Thymus (tissue), 11 donors: ENCODE results near the gene IZUMO1. TPM values are rescaled to one million over a fixed set of nuclear protein-coding genes. Genes with fewer than 3 reads are reported as not detected.
"Not testable (repeated sequence)": the region's sequence is repeated elsewhere in the genome, so short reads cannot be mapped to it uniquely, and the experiment has no call there.

ENCODE experiments used
- DNase-seq, 9 donors: peaks; one replicate each; pipeline ENCODE4 v3.0.0-alpha.2; 2013; ENCODE audit warnings: low spot score in 9 of 9, low read depth in 6 of 9, missing footprints in 1 of 9
- H3K27ac ChIP-seq, 2 donors: one replicate each; pipeline ENCODE4 v1.5.1; 2013; ENCODE audit warnings: control low read depth in 1 of 2, low read depth in 1 of 2, low read length in 1 of 2, mild to moderate bottlenecking in 1 of 2, moderate library complexity in 1 of 2
- H3K27me3 ChIP-seq, 2 donors: one replicate each; pipeline ENCODE4 v1.5.1; 2013; ENCODE audit warnings: low read length in 1 of 2; ENCODE audit not compliant: control insufficient read depth in 2 of 2, insufficient read depth in 1 of 2
- H3K36me3 ChIP-seq, 2 donors: one replicate each; pipeline ENCODE4 v1.5.1; 2013; ENCODE audit warnings: low read length in 1 of 2, mild to moderate bottlenecking in 1 of 2, moderate library complexity in 1 of 2; ENCODE audit not compliant: control insufficient read depth in 2 of 2, insufficient read depth in 2 of 2
- H3K4me1 ChIP-seq, 2 donors: one replicate each; pipeline ENCODE4 v1.5.1; 2013; ENCODE audit warnings: low read length in 2 of 2; ENCODE audit not compliant: control insufficient read depth in 2 of 2, insufficient read depth in 2 of 2
- H3K4me3 ChIP-seq, 2 donors: one replicate each; pipeline ENCODE4 v1.5.1; 2013; ENCODE audit warnings: low read length in 2 of 2, control low read depth in 1 of 2, mild to moderate bottlenecking in 1 of 2
- H3K9me3 ChIP-seq, 2 donors: one replicate each; pipeline ENCODE4 v1.5.1; 2013; ENCODE audit warnings: low read length in 1 of 2, mild to moderate bottlenecking in 1 of 2; ENCODE audit not compliant: control insufficient read depth in 2 of 2, insufficient read depth in 1 of 2
- WGBS: extraction: QIAGEN DNeasy Blood & Tissue Kit; methylation state at CpG from one replicate; pipeline ENCODE4 v1.1.7; 2013; 5-methylcytosine and 5-hydroxymethylcytosine counted together
- polyA plus RNA-seq: library from polyadenylated mRNA; stranded (reverse); fragments of 200-250 nt; gene quantifications from one replicate; pipeline ENCODE4 v1.2.3, GENCODE V29; 2013
- total RNA-seq: library from RNA; stranded (reverse); fragments of 120-200 nt; gene quantifications from one replicate; pipeline ENCODE4 v1.2.4, GENCODE V29; 2013
- donor health status: healthy.

Gene IZUMO1
- total and polyA plus RNA-seq, 2 donors = 0.05 to 0.18 TPM

DNA sequence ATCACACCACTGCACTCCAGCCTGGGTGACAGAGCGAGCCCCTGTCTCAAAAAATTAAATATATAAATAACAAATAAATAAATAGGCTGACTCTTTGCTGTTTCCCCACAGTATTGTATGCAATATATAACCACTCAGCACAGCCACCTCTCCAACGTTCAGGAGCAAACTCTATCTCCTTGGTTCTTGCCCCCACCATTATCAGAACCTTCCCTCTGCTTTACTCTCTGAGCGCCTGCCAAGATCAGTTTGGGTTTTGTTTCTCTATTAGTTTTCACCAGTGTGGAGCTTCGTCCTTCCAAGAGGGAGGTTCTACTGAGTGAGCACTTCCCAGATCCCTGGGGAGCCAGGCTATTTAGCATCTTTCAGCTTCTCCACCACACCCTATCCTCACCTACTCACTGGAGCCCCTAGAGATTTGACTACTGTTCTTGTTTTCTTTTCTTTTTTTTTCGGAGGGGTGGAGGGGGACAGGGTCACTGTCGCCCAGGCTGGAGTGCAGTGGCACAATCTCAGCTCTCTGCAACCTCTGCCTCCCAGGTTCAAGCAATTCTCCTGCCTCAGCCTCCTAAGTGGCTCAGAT lies 21.6 kb upstream of the IZUMO1 start:
- not testable (repeated sequence) for H3K36me3 ChIP-seq, H3K27ac ChIP-seq
- WGBS = 60% methylated on average over 6 of the region's 6 CpGs

DNA sequence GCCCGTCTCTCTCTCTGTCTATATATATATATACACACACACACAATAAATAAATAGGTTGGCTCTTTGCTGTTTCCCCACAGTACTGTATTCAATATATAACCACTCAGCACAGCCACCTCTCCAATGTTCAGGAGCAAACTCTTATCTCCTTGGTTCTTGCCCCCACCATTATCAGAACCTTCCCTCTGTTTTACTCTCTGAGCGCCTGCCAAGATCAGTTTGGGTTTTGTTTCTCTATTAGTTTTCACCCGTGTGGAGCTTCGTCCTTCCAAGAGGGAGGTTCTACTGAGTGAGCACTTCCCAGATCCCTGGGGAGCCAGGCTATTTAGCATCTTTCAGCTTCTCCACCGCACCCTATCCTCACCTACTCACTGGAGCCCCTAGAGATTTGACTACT lies 19.1 kb upstream of the IZUMO1 start:
- H3K27ac ChIP-seq, H3K9me3 ChIP-seq, H3K4me1 ChIP-seq, H3K36me3 ChIP-seq, H3K4me3 ChIP-seq, DNase-seq: not testable (repeated sequence)
- peaks cover 0 to 35% of the 10 kb centered on the region in 2 donors for H3K27me3 ChIP-seq
- 74% methylated on average over 5 of the region's 5 CpGs for WGBS

More for the DNA sequence above, 21.6 kb upstream of the IZUMO1 start:
- not testable (repeated sequence) for DNase-seq, H3K4me3 ChIP-seq, H3K4me1 ChIP-seq, H3K9me3 ChIP-seq
- H3K27me3 ChIP-seq = peaks cover 0 to 18% of the 10 kb centered on the region in 2 donors

DNA sequence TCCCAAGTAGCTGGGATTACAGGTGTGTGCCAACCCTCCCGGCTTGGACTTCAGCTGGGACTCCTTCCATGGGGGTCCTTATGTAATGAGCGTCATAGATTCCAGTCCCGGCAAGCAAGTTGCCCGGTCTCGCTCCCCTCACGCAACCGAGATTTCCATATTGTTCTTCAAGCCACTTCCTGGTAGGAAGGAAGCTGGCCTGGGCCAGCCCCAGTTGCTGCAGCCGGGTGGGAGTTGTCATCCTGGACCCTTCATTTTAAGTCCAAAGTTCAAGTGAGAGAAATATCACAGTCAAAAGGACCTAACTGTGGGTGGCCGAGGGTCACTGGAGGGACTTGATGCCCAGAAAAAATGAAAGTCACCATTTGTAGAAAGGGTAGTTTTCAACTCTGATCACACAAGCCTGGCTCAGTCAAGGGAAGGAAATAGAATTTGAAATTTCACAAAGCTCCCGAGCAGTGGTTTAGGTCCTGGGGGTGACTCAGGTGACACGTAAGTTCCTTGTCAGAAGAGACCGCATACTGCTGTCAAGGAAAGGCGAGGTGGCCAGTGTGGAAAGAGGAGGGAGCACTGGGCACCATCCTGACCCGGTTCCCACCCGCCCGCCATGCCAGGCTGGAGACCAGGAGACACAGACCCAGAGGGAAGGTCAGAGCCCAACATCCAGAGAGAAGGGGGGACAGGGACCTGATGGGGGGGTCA lies 13.9 kb upstream of the IZUMO1 start:
- H3K36me3 ChIP-seq = no peaks in the 10 kb centered on the region
- H3K4me1 ChIP-seq = peaks cover 0 to 4% of the 10 kb centered on the region in 2 donors
- H3K27me3 ChIP-seq = peaks cover 0 to 47% of the 10 kb centered on the region in 2 donors
- H3K4me3 ChIP-seq = no peak overlapping the region
- no peak overlapping the region for H3K27ac ChIP-seq
- no peaks in the 10 kb centered on the region for H3K9me3 ChIP-seq
- no peak for DNase-seq
- WGBS = 50% methylated on average over 16 of the region's 16 CpGs

DNA sequence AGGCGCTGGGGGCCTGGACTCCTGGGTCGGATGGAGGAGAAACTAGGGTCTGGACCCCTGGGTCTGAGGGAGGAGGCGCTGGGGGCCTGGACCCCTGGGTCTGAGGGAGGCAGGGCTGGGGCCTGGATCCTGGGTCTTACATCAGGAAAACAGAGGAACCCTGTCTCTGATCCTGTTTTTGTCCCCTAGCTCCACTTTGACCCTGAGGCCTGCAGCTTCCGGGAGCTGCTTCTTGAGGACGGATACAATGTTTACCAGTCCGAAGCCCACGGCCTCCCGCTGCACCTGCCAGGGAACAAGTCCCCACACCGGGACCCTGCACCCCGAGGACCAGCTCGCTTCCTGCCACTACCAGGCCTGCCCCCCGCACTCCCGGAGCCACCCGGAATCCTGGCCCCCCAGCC lies 11.0 kb upstream of the IZUMO1 start:
- Histone ChIP-seq H3K4me1 (peaks cover 3 to 12% of the 10 kb centered on the region in 2 donors), H3K9me3 (no peaks in the 10 kb centered on the region), H3K27me3 (peaks cover 13 to 71% of the 10 kb centered on the region in 2 donors), H3K36me3 (no peaks in the 10 kb centered on the region), H3K27ac (no peak overlapping the region), H3K4me3 (no peak overlapping the region)
- WGBS = 93% methylated on average over 14 of the region's 14 CpGs
- no peak for DNase-seq

DNA sequence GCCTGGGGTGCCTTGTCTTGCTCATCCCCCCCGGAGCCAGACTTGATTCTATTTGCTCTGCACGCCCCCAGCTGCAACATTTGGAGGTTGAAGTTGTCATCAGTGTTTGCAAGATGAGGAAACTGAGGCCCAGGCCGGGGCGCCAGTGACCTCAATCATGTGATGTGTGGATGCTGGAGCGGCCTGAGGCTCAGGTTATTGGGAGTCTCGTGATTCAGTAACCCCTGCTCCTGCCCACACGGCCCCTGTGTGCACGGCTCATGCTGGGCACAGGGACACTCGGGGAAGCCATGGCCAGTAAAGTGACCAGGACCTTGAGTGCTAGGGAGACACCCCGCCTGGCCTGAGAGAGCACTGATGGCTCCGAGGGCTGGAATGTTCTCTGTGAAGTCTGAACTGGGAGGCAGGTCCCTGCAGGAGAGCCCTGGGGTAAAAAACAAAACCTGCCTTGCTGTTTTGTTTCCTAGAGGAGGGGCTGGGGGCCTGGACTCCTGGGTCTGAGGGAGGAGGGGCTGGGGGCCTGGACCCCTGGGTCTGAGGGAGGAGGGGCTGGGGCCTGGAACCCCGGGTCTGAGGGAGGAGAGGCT lies 10.5 kb upstream of the IZUMO1 start:
- no peak for DNase-seq
- no peaks in the 10 kb centered on the region for H3K36me3 ChIP-seq
- peaks cover 6 to 17% of the 10 kb centered on the region in 2 donors for H3K4me1 ChIP-seq
- no peak overlapping the region for H3K4me3 ChIP-seq
- WGBS = 92% methylated on average over 12 of the region's 12 CpGs
- H3K27ac ChIP-seq = no peak overlapping the region
- H3K27me3 ChIP-seq = peaks cover 19 to 72% of the 10 kb centered on the region in 2 donors
- H3K9me3 ChIP-seq = no peaks in the 10 kb centered on the region

DNA sequence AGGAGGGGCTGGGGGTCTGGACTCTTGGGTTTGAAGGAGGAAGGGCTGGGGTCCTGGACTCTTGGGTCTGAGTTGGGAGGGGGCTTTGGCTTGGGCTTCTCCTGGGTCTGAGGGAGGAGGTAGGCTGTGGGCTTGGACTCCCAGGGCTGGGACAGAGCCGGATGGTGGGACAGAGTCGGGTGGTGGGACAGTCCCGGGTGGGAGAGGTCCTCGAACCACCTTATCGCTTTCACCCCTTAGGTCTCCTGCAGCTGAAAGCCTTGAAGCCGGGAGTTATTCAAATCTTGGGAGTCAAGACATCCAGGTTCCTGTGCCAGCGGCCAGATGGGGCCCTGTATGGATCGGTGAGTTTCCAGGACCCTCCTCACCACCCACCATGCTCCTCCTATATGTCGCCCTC lies 10.0 kb upstream of the IZUMO1 start:
- Histone ChIP-seq H3K4me3 (no peak overlapping the region), H3K9me3 (no peaks in the 10 kb centered on the region), H3K4me1 (peaks cover 8 to 20% of the 10 kb centered on the region in 2 donors), H3K27ac (no peak overlapping the region), H3K36me3 (no peaks in the 10 kb centered on the region), H3K27me3 (peaks cover 22 to 72% of the 10 kb centered on the region in 2 donors)
- DNase-seq = no peak
- 93% methylated on average over 9 of the region's 9 CpGs for WGBS

DNA sequence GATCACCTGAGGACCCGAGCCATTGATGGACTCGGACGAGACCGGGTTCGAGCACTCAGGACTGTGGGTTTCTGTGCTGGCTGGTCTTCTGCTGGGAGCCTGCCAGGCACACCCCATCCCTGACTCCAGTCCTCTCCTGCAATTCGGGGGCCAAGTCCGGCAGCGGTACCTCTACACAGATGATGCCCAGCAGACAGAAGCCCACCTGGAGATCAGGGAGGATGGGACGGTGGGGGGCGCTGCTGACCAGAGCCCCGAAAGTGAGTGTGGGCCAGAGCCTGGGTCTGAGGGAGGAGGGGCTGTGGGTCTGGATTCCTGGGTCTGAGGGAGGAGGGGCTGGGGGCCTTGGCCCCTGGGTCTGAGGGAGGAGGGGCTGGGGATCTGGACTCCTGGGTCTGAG lies 9.5 kb upstream of the IZUMO1 start:
- H3K36me3 ChIP-seq = no peaks in the 10 kb centered on the region
- no peaks in the 10 kb centered on the region for H3K9me3 ChIP-seq
- peaks cover 22 to 72% of the 10 kb centered on the region in 2 donors for H3K27me3 ChIP-seq
- DNase-seq = no peak
- peaks cover 8 to 20% of the 10 kb centered on the region in 2 donors for H3K4me1 ChIP-seq
- H3K27ac ChIP-seq = no peak overlapping the region
- H3K4me3 ChIP-seq = no peak overlapping the region
- WGBS = 95% methylated on average over 11 of the region's 11 CpGs

DNA sequence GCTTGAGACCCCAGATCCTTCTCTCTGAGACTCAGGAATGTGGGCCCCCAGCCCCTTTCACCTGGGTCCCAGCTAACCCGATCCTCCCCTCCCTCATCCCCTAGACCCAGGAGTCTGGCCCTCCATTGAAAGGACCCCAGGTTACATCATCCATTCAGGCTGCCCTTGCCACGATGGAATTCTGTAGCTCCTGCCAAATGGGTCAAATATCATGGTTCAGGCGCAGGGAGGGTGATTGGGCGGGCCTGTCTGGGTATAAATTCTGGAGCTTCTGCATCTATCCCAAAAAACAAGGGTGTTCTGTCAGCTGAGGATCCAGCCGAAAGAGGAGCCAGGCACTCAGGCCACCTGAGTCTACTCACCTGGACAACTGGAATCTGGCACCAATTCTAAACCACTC lies 9.1 kb upstream of the IZUMO1 start:
- Histone ChIP-seq H3K4me3 (no peak overlapping the region), H3K4me1 (peaks cover 8 to 20% of the 10 kb centered on the region in 2 donors), H3K36me3 (no peaks in the 10 kb centered on the region), H3K27me3 (peaks cover 25 to 72% of the 10 kb centered on the region in 2 donors), H3K9me3 (no peaks in the 10 kb centered on the region), H3K27ac (no peak overlapping the region)
- DNase-seq = no peak
- WGBS = 91% methylated on average over 5 of the region's 5 CpGs

DNA sequence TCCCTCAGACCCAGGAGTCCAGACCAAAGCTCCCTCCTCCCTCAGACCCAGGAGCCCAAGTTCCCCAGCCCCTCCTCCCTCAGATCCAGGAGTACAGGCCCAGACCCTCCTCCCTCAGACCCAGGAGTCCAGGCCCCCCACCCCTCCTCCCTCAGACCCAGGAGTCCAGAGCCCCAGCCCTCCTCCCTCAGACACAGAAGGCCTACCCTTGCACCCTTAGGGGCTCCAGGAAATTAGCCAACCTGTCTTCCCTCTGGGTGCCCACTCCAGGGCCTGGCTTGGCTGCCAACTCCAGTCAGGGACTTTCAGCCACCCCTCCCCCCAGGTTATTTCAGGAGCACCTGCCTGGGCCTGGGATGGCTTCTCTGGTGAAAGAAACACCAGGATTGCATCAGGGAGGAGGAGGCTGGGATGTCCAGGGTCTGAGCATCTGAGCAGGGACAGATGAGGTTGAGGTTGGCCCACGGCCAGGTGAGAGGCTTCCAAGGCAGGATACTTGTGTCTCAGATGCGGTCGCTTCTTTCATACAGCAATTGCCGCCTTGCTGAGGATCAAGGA lies 8.5 kb upstream of the IZUMO1 start, which contains the start of gene FGF21:
FGF21 (plus strand) TSS at position 441 of the 558 bp plus-strand sequence. CDS start 713 bp downstream, outside the sequence.
- H3K27ac ChIP-seq = no peak within 1 kb of the TSS

More for the DNA sequence above, 8.5 kb upstream of the IZUMO1 start, which contains the start of gene FGF21:
- Histone ChIP-seq H3K9me3 (no peaks in the 10 kb centered on the region), H3K36me3 (no peaks in the 10 kb centered on the region), H3K4me3 (no peak within 1 kb of the TSS), H3K27me3 (peaks cover 30 to 73% of the 10 kb centered on the region in 2 donors), H3K4me1 (peaks cover 8 to 17% of the 10 kb centered on the region in 2 donors)
- 85% methylated on average over 4 of the region's 4 CpGs for WGBS
- no peak for DNase-seq
